Lower leg skin (tissue), 4 donors: ENCODE measurements around the gene L3MBTL1. TPM values are rescaled to one million over a fixed set of nuclear protein-coding genes. Genes with fewer than 3 reads are reported as not detected.

Experiments
- DNase-seq, 2 donors: peaks; one replicate each; pipeline ENCODE4 v3.0.0-alpha.2; 2019; ENCODE audit warnings: low spot score in 2 of 2
- H3K4me3 ChIP-seq: fragments of 200-600 bp; sonication (generic); 2 replicates; pipeline ENCODE4 v1.5.1; 2017; ENCODE audit warnings: mild to moderate bottlenecking, low read depth; ENCODE audit not compliant: poor library complexity, severe bottlenecking
- POLR2A ChIP-seq, 2 donors: fragments of 450-650 bp; IDR thresholded peaks; one replicate each; pipeline ENCODE4 v1.6.1; 2016 to 2017; ENCODE audit warnings: antibody characterized with exemption in 2 of 2, mild to moderate bottlenecking in 1 of 2, moderate library complexity in 1 of 2
- WGBS, 2 donors: methylation state at CpG; one replicate each; pipeline ENCODE4 v1.1.5; 2018; 5-methylcytosine and 5-hydroxymethylcytosine counted together
- intact Hi-C: fragments of 100-400 bp; cut with DNase I; formaldehyde crosslinking; loops from one replicate; pipeline ENCODE4 v1.15.0; 2023; ENCODE audit warnings: low total_unique reads
- total RNA-seq, 4 donors: library from RNA; depleted of rRNA; stranded (reverse); fragments of >200 nt; gene quantifications; one replicate each; pipeline ENCODE4 v1.1.0, GENCODE V29; 2016
- TF ChIP-seq, protein P1 (sequence below), 3 donors: fragments of 450-650 bp; IDR thresholded peaks; one replicate each; pipeline ENCODE4 v1.5.1; 2016; ENCODE audit warnings: antibody characterized with exemption in 3 of 3, mild to moderate bottlenecking in 3 of 3, moderate library complexity in 2 of 3

The L3MBTL1 gene
- total RNA-seq, 4 donors from 2014 or later = 5.2 to 23.2 (median 9.7) TPM

DNA sequence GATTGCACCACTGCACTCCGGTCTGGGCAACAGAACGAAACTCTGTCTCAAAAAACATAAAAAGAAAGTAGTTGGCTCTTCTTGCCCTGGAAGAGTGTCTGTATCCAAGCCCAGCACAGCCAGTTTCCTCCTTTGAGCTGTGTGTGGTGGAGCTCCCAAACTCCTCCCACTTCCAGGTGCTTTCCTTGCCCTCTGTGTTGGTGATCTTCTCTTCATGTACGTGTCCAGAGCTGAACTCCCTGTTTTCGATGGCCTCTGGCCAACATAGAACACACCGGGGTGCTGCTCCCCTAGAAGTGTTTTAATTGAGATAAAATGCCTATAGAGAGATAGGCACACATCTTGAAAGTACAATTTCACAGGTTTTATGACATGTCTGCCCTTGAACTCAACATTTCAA, 34.7 kb downstream of the L3MBTL1 start:
- DNase-seq = peak in 1 of 2 donors; percentile 50
- intact Hi-C loops = no loop called here
- WGBS, 2 donors = 80 to 85% methylated on average over 5 of the region's 5 CpGs
- no peak overlapping the region for H3K4me3 ChIP-seq
- TF ChIP-seq, protein P1, sequence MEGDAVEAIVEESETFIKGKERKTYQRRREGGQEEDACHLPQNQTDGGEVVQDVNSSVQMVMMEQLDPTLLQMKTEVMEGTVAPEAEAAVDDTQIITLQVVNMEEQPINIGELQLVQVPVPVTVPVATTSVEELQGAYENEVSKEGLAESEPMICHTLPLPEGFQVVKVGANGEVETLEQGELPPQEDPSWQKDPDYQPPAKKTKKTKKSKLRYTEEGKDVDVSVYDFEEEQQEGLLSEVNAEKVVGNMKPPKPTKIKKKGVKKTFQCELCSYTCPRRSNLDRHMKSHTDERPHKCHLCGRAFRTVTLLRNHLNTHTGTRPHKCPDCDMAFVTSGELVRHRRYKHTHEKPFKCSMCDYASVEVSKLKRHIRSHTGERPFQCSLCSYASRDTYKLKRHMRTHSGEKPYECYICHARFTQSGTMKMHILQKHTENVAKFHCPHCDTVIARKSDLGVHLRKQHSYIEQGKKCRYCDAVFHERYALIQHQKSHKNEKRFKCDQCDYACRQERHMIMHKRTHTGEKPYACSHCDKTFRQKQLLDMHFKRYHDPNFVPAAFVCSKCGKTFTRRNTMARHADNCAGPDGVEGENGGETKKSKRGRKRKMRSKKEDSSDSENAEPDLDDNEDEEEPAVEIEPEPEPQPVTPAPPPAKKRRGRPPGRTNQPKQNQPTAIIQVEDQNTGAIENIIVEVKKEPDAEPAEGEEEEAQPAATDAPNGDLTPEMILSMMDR (IDR thresholded peaks at IDR 0.05) = no peak
- TF ChIP-seq POLR2A (IDR thresholded peaks at IDR 0.05) = no peak

DNA sequence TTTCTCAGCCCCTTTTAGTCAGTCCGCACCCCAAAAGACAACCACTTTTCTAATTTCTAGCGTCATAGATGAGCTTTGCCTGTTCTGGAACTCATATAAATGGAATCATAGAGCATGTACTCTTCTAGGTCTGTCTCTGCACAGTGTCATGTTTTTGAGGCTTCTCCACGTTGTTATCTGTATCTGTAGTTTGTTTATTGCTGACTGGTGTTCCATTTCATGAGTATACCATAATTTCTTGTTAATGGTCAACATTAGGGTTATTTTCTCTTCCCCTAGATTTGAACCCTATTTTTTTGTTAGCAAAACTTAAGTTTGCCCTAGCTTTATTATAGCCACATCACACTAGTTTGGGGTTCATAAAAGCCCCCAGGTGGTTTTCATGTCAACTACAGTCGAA, 35.2 kb downstream of the L3MBTL1 start:
- WGBS, 2 donors = 64 to 72% methylated on average over 4 of the region's 4 CpGs
- no peak overlapping the region for H3K4me3 ChIP-seq
- no peak for DNase-seq
- TF ChIP-seq POLR2A (IDR thresholded peaks at IDR 0.05) = no peak
- TF ChIP-seq, protein P1 (IDR thresholded peaks at IDR 0.05) = no peak
- intact Hi-C loops = no loop called here

DNA sequence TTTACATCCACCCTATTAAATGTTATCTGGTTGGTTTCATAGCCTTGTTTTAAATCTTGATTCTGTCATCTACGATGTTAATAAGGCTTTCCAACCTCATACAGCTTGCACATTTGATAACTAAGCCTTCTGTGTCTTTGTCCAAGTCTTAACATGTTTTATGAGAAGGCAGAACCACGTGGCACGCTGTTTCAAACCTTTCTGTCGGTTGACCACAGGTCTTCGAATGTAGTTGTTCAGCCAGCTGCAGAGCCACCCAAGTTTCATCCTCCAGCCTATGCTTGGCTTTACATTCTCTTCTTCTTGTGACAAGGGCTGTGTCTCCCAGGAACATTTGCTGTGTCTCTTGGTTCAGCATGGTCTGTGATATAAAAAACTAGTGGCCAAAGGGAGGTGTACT, 35.6 kb downstream of the L3MBTL1 start:
- intact Hi-C loops = no loop called here
- TF ChIP-seq, protein P1 (IDR thresholded peaks at IDR 0.05) = no peak
- TF ChIP-seq POLR2A (IDR thresholded peaks at IDR 0.05) = no peak
- 60 to 70% methylated on average over 5 of the region's 5 CpGs for WGBS, 2 donors
- peak in 1 of 2 donors; percentile 39 for DNase-seq
- no peak overlapping the region for H3K4me3 ChIP-seq

DNA sequence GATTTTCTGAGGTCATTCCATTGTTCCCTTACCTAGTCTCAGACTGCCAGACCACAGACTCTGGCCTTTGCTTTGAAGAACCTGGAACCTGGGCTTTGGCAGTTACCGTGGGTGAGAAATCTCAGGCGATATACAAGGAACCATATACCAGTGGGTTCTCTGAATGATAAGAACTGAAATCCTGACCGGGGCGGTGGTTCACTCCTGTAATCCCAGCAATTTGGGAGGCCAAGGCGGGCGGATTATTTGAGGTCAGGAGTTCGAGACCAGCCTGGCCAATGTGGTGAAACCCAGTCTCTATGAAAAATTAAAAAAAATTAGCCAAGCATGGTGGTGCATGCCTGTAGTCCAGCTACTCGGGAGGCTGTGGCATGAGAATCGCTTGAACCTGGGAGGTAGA, 37.0 kb downstream of the L3MBTL1 start:
- TF ChIP-seq, protein P1 (IDR thresholded peaks at IDR 0.05) = no peak
- no peak for TF ChIP-seq POLR2A (IDR thresholded peaks at IDR 0.05)
- 92 to 93% methylated on average over 9 of the region's 9 CpGs for WGBS, 2 donors
- intact Hi-C loops = no loop called here
- no peak overlapping the region for H3K4me3 ChIP-seq
- peak in 1 of 2 donors; percentile 75 for DNase-seq

DNA sequence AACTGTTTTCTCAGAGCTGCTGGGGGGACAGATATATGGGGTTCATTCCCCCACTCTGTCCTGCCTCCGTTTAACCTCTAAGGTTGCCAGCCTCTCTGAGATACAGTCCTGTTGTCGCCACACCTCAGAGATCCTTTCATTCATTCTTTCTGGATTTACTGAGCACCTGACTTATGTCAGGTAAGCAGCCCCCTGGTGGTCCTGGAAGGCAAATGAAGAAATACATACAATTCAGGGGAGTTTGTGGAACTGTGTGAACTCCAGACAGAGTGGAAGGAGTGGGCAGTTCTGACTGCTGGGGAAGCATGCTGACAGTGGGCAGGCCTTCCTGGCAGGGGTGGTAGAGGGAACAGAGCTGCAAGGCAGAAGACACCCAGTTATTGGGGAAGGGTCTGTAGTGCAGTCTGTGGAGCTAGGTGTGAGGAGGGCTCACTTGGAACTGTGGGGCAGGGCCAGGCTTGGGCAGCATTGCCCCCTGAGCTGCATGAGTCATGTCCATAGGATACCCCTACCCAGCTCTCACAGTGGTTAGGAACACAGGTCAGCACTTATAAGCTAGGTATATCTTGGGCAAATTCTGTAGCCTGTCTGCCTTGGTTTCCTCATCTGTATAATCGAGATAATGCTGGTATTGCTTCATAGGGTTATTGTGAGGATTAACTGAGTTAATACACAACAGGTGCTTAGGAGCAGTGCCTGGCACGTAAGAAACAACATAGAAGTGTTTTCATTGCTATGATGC, 38.5 kb downstream of the L3MBTL1 start:
- no peak overlapping the region for H3K4me3 ChIP-seq
- TF ChIP-seq POLR2A (IDR thresholded peaks at IDR 0.05) = no peak
- TF ChIP-seq, protein P1 (IDR thresholded peaks at IDR 0.05) = no peak
- WGBS, 2 donors = 85 to 96% methylated on average over 4 of the region's 4 CpGs
- intact Hi-C loops = loop anchor here (1.0 kb wide), 1 partner anchor 44 kb away; the partner anchor contains the start of gene IFT52
- no peak for DNase-seq
